ENCODE results near the gene CAMKMT.

Gene CAMKMT

DNA sequence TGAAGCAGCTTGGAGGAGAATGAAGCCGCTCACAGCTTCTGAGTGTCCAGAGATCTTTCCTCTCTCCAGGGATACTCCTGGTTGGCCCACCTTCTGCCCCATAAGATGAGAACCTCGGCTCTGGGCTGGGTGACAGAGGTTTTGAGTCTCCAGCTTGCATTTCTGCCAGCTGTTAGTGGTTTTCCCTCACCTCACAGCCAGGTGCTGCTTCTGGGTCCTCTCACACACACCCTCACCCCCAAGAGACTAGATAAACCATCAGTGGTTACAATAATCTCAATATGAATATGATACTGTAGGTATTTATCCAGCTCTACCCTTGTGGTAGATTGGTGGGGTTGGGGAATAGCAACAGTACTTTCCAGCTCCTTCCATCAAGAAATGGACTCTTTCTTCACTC is 418.0 kb downstream of the CAMKMT start:
- no peak for DNase-seq

DNA sequence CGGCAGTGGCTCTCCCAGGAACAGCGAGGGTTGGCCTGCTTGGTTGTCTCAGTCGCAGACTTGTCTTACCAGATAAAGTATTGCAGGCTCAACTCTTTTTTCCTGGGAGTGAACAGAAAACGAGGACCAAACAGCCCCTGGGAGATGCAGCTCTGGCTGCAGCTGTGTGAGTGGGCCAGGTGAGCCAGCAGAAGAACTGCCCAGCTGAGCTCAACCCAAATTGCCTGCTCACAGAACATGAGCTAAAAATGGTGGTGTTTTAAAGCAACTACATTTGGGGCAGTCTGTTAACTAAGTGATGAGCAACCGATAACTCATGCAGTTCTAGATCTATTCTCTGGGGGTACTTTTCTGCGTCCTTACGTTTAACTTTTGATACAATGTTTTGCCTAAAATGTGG is 418.7 kb downstream of the CAMKMT start:
- no peak for DNase-seq

DNA sequence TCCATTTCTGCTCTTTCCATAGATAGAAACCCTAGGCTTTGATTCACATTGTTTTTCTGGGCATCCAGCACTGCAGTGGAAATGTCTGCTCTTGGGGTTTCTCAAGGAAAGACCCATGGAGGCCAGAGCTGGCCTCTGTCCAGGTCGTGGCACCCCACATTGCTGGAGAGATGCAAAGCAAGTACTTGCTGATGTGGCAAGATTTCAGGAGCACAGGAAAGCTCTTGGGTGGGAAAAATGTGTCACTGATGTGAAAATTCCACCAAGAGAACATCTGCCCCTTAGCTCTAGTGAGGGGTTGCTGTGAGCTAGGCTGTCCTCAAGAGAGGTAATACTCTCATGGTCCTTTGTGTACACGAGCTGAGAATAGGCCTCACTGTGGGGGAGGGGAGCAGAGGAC is 423.7 kb downstream of the CAMKMT start:
- no peak for DNase-seq

DNA sequence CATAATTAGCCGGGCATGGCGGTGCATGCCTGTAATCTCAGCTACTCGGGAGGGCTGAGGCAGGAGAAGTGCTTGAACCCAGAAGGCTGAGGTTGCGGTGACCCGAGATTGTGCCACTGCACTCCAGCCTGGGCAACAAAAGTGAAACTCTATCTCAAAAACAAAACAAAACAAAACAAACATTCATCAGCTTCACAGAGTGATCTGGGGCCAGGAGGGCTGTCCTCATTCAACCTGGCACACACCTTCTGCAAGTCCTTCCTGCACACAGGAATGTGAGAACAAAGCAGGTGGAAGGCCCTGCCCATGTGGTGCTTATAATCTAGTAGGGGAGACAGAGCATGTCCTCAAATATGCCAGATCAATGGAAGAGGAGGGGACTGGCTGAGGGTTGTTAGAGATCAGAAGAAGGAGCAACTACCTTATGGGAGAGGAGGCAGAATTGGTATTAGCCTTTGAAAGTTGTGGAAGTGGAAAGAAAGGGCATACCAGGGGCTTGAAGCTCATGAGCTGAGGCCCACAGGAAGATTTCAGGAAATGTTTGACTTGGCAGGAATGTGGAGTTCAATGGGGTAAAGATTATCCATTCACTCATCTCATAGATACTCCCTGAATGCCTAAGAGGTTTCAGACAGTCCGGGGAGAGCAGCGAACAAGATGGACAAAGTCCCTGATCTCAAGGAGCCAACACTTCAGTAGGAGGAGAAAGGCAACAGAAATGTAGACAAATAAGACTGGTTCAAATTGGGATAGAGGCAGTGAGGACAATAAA is 424.5 kb downstream of the CAMKMT start:
- no peak for DNase-seq

DNA sequence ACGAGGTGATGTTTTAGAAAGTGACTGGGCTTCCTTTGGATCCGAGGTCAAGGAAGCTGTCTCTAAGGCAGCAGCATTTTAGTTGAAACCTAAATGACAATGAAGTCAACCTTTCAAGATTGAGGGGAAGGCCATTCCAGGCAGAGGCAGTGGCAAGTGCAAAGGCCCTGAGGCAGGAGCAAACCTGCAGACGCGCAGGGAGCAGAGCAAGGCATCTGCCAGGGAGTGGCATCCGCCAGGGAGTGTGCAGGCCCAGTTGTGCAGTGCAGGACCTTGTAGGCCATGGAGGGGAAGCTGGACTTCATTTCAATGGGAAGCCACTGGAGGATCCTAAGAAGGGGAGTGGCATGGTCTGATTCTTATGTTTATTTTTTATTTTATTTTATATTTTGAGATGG is 425.1 kb downstream of the CAMKMT start:
- DNase-seq: no peak

DNA sequence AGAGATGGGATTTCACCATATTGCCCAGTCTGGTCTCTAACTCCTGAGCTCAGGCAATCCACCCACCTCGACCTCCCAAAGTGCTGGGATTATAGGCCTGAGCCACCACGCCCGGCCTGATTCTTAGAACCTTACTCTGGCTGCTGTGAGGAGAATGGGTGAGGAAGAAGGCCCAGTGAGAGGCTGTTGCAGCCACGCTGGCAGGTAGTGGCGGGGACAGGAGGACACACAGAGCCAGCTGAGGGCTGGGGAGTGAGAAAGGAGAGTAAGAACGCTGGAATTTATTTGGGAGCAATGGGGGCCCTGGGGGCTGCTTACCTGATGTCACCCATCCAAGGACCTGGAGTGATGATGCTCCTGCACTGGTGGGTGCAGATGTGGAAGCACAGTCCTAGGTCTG is 425.9 kb downstream of the CAMKMT start:
- DNase-seq: no peak

DNA sequence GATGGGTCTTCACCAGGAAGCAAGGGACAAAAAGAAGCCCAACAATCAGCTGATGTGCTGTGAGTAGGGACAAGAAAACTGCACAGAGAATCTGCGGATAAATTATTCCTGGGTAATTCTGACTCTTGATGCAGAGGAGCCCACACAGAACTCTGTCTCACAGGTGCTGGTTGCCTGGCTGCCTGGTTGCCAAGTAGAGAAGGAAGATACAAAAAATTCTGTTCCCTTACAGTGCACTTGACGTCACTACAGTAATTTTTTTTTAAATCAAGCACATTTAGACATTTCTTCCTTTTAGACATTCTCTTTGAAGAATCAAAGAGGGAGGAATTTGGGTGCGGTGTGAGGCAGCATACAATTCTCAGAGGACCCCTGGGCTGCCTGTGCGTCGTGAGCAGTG is 427.7 kb downstream of the CAMKMT start:
- DNase-seq: no peak

DNA sequence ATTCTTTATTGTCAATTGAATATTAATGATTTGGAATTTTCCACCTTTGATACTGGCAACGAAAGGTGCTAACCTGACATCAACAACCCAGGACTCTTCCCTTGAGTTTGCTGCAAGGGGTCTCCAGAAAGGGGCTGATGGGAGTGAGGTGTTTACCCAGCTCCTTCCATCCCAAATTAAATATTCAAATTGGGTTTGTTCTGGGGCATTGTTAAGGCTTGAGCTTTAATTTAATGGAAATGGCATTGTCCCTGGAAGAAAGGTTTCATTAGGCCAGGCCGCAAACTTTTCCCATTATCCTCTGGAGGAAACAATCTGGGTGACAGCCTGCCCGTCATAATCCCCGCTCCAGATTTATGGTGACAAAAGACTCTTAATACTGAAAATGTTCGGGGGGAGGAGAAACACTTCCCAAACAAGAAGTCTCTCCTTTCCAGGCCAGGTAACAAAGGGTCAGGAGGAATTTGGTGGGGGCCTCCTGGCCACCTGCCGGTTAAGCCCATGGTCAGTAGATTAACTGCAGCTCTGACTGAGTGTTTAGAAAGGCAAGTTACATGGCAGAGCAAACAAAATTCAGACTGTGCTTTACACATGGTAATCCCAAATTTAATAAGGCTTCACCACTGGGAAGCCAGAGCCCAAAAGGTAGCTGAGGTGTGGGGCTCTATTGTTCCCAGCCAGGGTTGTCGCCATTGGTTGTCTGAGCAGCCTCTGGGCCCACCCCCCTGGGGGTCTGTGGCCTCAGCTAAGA is 428.4 kb downstream of the CAMKMT start:
- no peak for DNase-seq

DNA sequence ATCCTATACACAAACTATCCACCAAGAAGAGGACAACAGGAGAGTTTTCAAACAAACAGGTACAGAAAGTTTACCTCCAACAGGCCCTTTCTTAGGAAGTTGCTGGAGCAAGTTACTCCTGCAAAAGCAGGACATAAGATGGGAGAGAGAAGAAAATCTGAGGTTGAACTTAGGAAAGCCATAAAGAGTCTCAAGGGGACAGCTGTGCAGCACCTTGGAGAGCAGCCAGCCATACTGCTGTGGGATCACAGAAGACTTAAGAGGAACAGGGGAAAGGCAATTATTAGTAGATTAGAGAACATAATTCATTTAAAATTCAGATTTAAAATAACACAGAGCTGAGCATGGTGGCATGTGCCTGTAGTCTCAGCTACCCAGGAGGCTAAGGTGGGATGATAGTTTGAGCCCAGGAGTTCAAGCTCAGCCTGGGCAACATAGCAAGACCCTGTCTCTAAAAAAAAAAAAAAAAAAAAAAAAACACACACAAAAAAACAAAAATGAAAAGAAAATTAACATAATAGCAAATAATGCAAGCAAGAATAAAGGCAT is 431.6 kb downstream of the CAMKMT start:
- DNase-seq: no peak

DNA sequence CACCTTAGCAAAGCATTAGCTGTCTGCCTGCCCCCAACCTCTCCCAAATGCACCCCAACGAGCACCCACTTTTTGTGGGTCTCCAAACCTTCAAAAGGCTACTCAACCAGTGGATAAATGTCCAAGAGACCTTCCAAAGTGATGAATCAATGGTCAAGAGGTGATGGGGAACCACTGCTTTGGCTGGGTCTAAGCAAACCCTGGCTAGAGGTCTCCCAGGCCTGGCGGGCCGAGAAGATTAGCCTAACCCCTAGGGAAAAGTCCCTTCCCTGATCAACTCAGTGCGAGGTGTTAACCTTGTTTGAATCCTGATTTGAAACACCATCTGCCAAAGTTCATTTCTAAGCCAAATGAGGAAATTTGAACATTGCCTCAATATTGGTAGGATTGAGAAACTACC is 435.0 kb downstream of the CAMKMT start:
- no peak for DNase-seq

DNA sequence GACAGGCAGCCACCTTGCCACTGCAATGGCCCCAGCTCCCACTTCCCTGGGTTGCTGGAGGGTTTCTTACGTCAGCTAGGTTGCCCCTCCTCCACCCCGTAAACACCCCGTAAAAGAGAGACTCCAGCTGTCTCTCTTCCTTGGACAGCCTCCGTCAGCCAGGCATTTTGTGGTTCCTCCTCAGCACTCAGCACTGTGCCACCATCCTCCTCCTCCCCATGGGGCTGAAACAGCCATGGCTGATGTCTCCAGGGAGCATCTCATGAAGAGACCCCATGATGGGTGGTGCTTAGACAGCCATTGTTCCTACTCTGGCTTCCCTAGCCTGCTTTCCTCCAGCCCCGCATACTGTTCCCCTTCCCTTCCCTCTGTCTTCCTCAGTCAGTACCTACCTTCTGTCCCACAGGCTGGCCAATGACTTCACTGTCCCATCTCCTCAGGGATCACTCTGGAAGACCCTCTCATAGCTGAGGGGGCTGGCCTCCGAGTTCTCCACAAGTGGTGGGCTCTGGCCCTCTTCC is 436.5 kb downstream of the CAMKMT start:
- DNase-seq: no peak

DNA sequence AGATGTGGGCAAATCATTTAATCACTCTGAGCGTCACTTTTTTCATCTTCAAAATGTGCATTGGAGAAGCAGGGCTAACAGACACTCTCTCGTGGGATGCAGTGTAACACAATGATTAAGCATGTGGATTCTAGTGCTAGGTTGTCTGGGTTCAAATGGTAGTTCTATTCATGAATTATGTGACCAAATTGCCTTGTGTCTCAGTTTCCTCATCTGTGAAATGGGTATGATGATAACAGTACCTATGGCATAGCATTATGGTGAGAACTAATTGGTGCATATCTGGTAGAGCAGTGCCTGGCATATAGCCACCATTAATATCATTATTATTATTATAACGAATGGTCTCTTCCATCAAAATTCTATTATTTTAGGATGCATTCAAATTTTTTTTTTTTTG is 437.4 kb downstream of the CAMKMT start:
- no peak for DNase-seq

DNA sequence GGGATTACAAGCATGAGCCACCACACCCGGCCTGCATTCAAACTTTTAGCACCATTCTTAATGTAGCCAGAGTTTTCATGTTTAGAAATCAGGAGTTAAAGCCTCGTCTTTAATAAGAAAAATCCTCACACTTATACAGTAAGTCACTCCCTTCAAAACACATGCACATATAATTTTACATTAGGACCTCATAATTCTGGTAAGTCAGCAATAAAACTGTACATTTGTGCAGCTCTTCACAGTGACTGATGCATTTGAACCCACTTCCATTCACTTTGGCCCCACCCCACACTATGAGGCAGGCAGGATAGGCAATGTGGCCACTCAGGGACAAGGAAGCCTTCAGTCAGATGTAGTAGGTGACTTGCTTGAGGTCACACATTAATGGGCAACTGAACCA is 438.0 kb downstream of the CAMKMT start:
- no peak for DNase-seq

DNA sequence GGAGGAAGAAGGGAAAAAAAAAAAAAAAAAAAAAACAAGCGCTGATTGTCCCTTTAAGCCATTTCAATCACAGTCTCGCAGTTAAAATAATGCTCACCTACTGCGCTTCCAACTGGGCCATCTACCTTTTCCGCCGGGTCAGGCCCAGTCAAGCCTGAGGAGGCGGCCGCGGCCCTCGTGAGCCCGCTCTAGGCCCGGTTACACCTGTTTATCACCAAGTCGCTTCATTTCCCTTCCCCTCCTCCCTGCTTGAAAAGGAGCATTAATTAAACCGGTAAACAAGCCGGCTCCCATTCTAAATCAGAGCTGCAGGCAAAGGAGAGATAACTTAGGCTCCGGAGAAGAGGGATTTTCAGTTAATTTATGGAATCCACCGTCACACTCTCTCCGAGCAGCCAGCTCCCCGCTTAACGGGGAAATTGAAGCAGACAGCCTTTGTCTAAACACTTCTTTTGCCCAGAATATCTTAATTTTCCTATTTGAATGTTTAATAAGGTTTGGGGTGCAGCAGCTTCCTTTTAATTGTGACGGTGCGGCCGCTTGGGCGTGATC is 439.6 kb downstream of the CAMKMT start:
- DNase-seq: no peak

DNA sequence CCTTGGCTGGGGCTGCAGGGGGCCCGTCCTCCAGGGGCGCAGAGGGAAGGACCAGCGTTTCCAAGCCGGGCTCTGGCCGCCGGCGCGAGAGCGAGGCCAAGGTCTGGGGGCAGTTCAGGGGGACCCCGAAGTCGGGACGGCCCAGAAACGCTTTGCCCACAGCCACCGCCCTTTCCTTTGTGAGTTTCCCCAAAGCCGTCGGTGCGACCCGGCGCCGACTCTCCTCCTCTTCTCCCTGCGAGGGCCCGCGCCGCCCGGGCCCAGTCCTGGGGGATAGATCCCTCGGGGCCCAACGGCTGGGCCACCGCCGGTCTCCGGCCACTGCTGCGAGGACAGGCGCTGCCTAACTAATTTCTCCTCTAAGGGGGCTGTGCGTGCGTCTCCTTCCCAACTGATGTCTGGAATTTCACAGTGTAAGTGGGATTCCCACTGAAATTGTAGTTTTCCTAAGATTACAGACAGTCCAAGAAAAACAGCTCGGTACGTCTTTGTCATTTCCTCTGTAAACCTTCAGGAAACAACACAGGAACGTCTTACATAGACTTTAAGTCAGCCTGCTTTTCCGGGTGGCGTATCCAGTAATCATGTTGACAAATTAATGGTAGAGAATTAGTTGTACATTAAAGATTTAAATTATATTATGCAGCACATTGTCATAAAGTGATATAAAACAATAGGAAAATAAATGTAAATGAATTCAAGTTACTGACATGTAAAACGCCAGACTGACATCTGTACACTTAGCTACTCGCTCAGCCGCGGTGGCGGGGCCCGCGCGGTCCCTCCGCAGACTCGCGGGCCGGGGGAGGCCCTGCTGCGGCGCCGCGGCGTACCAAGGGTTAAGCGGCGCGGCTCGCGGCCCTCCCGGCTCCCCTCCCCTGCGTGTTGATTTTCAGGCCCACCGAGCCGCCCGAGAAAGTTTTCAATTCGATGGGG is 440.4 kb downstream of the CAMKMT start:
- no peak for DNase-seq

DNA sequence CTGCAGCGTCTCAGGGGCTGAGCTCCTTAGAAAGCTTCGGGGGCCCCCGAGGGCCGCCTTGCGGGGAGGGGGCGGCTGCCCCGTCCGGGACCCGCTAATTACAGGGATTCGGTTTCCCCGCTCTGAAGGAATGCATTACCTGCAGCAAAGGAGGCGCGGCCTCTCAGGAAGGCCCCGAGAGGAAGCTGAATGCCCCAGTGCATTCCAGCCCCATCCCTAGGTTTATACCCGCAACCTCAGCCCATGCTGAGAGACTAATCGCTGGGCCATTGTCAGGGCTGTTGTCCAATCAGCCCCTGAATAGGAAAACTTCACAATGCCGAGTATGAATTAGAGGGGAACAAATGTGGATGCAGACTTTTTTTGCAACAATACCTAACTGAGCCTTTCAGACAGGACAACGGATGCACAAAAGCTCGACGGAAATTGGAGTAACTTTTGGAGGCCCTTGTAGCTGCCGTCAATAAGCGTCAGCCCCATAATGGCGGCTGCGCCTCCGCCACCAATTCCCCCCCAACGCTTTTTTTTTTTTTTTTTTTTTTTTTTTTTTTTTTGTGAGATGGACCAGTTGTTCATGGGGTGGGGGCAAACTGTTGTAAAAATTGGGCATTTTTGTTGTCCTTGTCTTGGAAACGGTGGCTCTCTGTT is 441.2 kb downstream of the CAMKMT start:
- DNase-seq: no peak

DNA sequence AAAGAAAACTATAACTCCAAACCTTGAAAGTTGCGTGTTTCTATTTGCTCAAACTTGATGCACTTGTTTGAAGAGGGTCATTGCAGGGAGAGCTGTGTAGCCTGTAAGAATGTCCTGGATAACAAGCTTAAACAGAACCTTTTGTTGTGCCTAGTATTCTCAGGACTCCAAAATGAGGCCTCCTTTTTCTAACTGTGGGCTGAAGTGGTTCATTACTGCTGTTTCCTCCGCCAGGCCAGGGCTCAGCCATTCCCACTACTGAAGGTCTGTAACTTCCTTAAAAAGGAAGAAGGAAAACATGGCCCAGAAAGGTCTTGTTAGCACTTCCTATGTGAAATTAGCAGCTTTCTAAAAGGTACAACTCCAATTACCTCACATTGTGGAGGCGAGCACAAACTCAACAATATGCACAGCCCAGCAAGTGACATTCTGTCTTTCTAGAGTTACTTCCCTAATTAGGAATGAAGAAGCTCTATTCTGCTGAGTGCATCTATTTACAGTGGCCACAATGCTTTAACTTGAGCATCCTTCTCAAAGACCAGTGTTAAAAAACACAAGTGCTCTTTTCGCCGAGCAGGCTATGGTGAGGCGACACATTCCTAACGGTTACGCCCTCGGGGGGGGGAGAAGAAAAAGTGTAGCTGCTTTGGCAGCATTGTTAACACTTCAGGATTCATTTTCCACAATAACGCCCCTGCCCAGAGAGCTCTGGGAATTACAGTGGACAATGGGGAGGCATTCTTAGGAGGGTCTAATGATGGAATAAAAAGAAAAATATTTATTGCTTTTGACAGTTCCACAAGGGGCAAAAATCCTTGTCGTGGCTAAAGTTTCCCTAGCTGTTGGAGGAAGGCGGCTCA is 442.9 kb downstream of the CAMKMT start:
- no peak for DNase-seq

DNA sequence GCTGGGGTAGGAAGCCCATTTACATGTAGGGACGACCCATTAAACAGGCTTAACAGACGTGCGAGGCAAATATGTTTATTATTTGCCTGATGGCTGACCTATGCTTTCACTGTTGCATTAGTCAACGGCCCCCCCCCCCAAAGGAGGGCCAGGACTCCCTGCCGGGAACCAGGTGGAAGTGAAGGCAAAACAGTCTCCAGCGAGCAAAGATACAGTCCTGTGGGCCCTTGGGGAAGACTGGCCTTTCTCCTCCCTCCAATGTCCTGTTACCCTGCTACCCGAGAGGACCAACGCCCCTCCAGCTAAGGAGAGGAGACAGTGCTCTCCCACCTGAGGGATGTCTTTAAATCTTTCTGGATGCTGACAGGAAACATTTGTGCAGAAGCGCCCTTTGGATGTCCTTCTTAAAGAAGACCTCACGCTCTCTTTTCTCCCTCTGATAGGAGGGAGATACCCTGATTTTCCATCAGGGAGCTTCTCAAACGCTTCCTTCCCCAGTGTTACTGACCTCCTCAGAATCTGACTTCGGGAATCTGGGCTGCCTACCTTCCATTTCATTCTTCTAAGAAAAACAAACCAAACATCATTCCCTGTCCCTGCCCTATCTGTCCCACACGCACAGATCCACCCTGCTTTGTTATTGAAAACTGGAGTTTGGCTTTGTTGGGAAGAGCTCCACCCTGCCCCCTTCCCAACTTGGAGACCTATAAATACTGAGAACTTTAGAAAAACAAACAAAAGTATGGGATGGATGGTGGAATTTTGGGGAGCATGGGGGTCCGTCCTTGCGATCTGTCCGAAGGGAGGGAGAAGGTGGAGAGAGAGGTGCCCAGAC is 443.9 kb downstream of the CAMKMT start:
- no peak for DNase-seq

DNA sequence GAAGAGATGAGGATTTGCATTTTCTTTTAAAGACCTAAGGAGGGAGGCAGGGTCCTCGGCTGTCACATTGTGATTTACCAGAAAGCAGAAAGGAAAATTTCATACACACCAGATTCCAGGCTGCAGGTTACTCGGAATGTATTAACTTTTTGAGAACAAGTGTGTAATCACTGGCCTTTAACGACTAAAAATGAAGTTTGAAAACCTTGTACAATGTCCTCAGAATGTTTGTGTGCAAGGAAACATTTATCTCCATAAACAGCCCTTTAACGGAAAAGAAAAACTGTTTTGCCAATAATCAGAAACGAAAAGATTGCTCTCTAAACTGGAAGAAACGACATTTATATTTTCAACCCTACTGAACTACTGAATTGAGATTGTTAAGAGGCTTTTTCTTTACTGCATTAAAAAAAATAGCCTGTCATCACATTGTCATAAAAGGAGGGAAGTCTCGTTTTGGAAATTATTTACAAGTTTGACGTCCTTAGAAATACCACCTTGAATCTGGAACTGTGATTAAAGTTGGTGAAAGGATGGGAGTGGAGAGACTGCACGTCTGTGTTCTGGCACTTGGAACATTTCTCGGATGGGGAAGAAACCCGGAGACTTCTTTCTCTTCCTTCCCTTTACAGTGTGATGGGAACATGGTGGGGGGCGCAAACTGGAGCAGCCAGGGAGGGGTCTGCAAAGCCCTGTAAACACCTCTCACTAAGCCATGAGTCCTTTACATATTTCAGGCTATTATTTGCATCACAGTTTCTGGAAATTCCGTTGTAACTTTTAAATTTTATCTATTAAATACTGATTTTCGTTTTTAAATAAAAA is 445.7 kb downstream of the CAMKMT start:
- DNase-seq: no peak
